ENCODE results near the gene MYH11.
A peak's percentile ranks its signal among the peaks of the same experiment; 100 is the strongest.

Gene MYH11

GRCh38 chr16:15785386-15786059 is 71.3 kb downstream of the MYH11 start:
- Histone ChIP-seq H3K9me3 (no peaks in the 10 kb centered on the region), H3K27ac (no peak overlapping the region), H3K4me3 (no peak overlapping the region), H3K4me2 (no peak overlapping the region), H3K27me3 (no peaks in the 10 kb centered on the region), H4K20me1 (no peaks in the 10 kb centered on the region), H3K4me1 (peaks cover 2% of the 10 kb centered on the region; the same call in 1 of the 2 replicates), H3K9ac (no peak overlapping the region), H3K36me3 (no peaks in the 10 kb centered on the region)
- TF ChIP-seq Cebpa-rat (IDR thresholded peaks at IDR 0.05): no peak

- H3K9ac ChIP-seq: no peak overlapping the region
- TF ChIP-seq Cebpa-rat (IDR thresholded peaks at IDR 0.05): no peak
- H3K9me3 ChIP-seq: no peaks in the 10 kb centered on the region
- no peaks in the 10 kb centered on the region for H3K27me3 ChIP-seq
- no peak overlapping the region for H3K4me2 ChIP-seq
- no peak overlapping the region for H3K4me3 ChIP-seq
- no peaks in the 10 kb centered on the region for H4K20me1 ChIP-seq
- H3K27ac ChIP-seq: no peak overlapping the region
- no peaks in the 10 kb centered on the region for H3K36me3 ChIP-seq
- peaks cover 17% of the 10 kb centered on the region for H3K4me1 ChIP-seq
These were observed 72.8 kb downstream of the MYH11 start for GRCh38 chr16:15783985-15784384.

- no peaks in the 10 kb centered on the region for H4K20me1 ChIP-seq
- no peak overlapping the region for H3K9ac ChIP-seq
- no peak overlapping the region for H3K4me3 ChIP-seq
- no peak overlapping the region for H3K27ac ChIP-seq
- no peaks in the 10 kb centered on the region for H3K9me3 ChIP-seq
- H3K27me3 ChIP-seq: no peaks in the 10 kb centered on the region
- no peak overlapping the region for H3K4me2 ChIP-seq
- TF ChIP-seq Cebpa-rat (IDR thresholded peaks at IDR 0.05): no peak
- H3K36me3 ChIP-seq: no peaks in the 10 kb centered on the region
- peaks cover 29% of the 10 kb centered on the region for H3K4me1 ChIP-seq
These were observed 74.1 kb downstream of the MYH11 start for GRCh38 chr16:15782573-15783365.

- Histone ChIP-seq H3K4me2 (no peak overlapping the region), H3K4me3 (no peak overlapping the region), H3K9me3 (no peaks in the 10 kb centered on the region), H3K27ac (0 out of 2 replicates have a peak overlapping the region, but pooled peaks have one; percentile 8), H3K9ac (no peak overlapping the region), H4K20me1 (no peaks in the 10 kb centered on the region), H3K4me1 (peaks cover 37% of the 10 kb centered on the region), H3K27me3 (no peaks in the 10 kb centered on the region), H3K36me3 (no peaks in the 10 kb centered on the region)
- no peak for TF ChIP-seq Cebpa-rat (IDR thresholded peaks at IDR 0.05)
These were observed 75.2 kb downstream of the MYH11 start for GRCh38 chr16:15781650-15782049.

GRCh38 chr16:15780805-15781204 is 76.0 kb downstream of the MYH11 start:
- Histone ChIP-seq H3K9me3 (no peaks in the 10 kb centered on the region), H3K27ac (no peak overlapping the region), H4K20me1 (no peaks in the 10 kb centered on the region), H3K36me3 (no peaks in the 10 kb centered on the region), H3K4me3 (no peak overlapping the region), H3K27me3 (no peaks in the 10 kb centered on the region), H3K4me2 (no peak overlapping the region), H3K9ac (no peak overlapping the region), H3K4me1 (peaks cover 37% of the 10 kb centered on the region)
- no peak for TF ChIP-seq Cebpa-rat (IDR thresholded peaks at IDR 0.05)

- Histone ChIP-seq H3K27me3 (no peaks in the 10 kb centered on the region), H3K36me3 (no peaks in the 10 kb centered on the region), H3K4me1 (peaks cover 37% of the 10 kb centered on the region), H3K4me3 (no peak overlapping the region), H4K20me1 (no peaks in the 10 kb centered on the region), H3K9me3 (no peaks in the 10 kb centered on the region), H3K9ac (no peak overlapping the region), H3K27ac (peak overlapping the region; percentile 18; the same call in 1 of the 2 replicates), H3K4me2 (peak overlapping the region; percentile 83)
- no peak for TF ChIP-seq Cebpa-rat (IDR thresholded peaks at IDR 0.05)
These were observed 77.0 kb downstream of the MYH11 start for GRCh38 chr16:15779664-15780351.

GRCh38 chr16:15778999-15779614 is 77.7 kb downstream of the MYH11 start:
- Histone ChIP-seq H3K27ac (peak overlapping the region; percentile 59), H3K27me3 (no peaks in the 10 kb centered on the region), H3K4me1 (peaks cover 37% of the 10 kb centered on the region), H3K4me2 (peak overlapping the region; percentile 83), H3K36me3 (no peaks in the 10 kb centered on the region), H3K9me3 (no peaks in the 10 kb centered on the region), H3K9ac (no peak overlapping the region), H4K20me1 (no peaks in the 10 kb centered on the region), H3K4me3 (peak overlapping the region; percentile 8; the same call in 1 of the 2 replicates)
- TF ChIP-seq Cebpa-rat (IDR thresholded peaks at IDR 0.05): no peak

- TF ChIP-seq Cebpa-rat (IDR thresholded peaks at IDR 0.05): no peak
- H3K4me1 ChIP-seq: peaks cover 37% of the 10 kb centered on the region
- H3K4me3 ChIP-seq: peak overlapping the region; percentile 8; the same call in 1 of the 2 replicates
- H3K9ac ChIP-seq: no peak overlapping the region; the same call in 1 of the 2 replicates
- H3K4me2 ChIP-seq: peak overlapping the region; percentile 83
- H4K20me1 ChIP-seq: no peaks in the 10 kb centered on the region
- H3K36me3 ChIP-seq: no peaks in the 10 kb centered on the region
- no peaks in the 10 kb centered on the region for H3K27me3 ChIP-seq
- H3K27ac ChIP-seq: peak overlapping the region; percentile 59
- H3K9me3 ChIP-seq: no peaks in the 10 kb centered on the region
These were observed 78.6 kb downstream of the MYH11 start for GRCh38 chr16:15778204-15778743.

GRCh38 chr16:15777533-15778203 is 79.2 kb downstream of the MYH11 start:
- no peaks in the 10 kb centered on the region for H4K20me1 ChIP-seq
- peak overlapping the region; percentile 59 for H3K27ac ChIP-seq
- H3K9me3 ChIP-seq: no peaks in the 10 kb centered on the region
- H3K4me1 ChIP-seq: peaks cover 37% of the 10 kb centered on the region
- H3K9ac ChIP-seq: no peak overlapping the region; the same call in 1 of the 2 replicates
- peak overlapping the region; percentile 83 for H3K4me2 ChIP-seq
- H3K27me3 ChIP-seq: no peaks in the 10 kb centered on the region
- no peaks in the 10 kb centered on the region for H3K36me3 ChIP-seq
- H3K4me3 ChIP-seq: no peak overlapping the region
- no peak for TF ChIP-seq Cebpa-rat (IDR thresholded peaks at IDR 0.05)

Measured in BLaER1 (cell line).